SK-N-SH treated with all-trans-retinoic acid at 6 μM for 48 hours (cell line): ENCODE measurements around the gene MAPK12.

Experiments
- ARNTL ChIP-seq: fragments of 450-650 bp; formaldehyde crosslinking; IDR thresholded peaks from 2 replicates; pipeline ENCODE4 v1.5.0; 2020; ENCODE audit warnings: low read depth, mild to moderate bottlenecking, moderate library complexity, borderline replicate concordance
- GLIS3 ChIP-seq: fragments of 250-450 bp; sonication (Bioruptor Pico); IDR thresholded peaks from 2 replicates; pipeline ENCODE4 v1.5.0; 2020; ENCODE audit warnings: mild to moderate bottlenecking, moderate library complexity
- PPARA ChIP-seq: fragments of 250-450 bp; sonication (Bioruptor Pico); IDR thresholded peaks from 2 replicates; pipeline ENCODE4 v1.5.0; 2020; ENCODE audit warnings: mild to moderate bottlenecking, borderline replicate concordance
- RARB ChIP-seq: fragments of 250-450 bp; sonication (Bioruptor Pico); IDR thresholded peaks from 2 replicates; pipeline ENCODE4 v1.8.0; 2021; ENCODE audit warnings: mild to moderate bottlenecking, moderate library complexity
- TCF4 ChIP-seq: fragments of 250-450 bp; sonication (Bioruptor Pico); IDR thresholded peaks from 2 replicates; pipeline ENCODE4 v1.8.0; 2021; ENCODE audit warnings: mild to moderate bottlenecking, moderate library complexity, borderline replicate concordance
- TOX ChIP-seq: fragments of 250-450 bp; sonication (Bioruptor Pico); IDR thresholded peaks from 2 replicates; pipeline ENCODE4 v1.8.0; 2021; ENCODE audit warnings: mild to moderate bottlenecking, moderate library complexity, borderline replicate concordance
- ZNF565 ChIP-seq: fragments of 450-650 bp; formaldehyde crosslinking; conservative IDR thresholded peaks from 2 replicates; pipeline ENCODE4 v1.5.0; 2020; ENCODE audit warnings: low read depth, mild to moderate bottlenecking, moderate library complexity
- TF ChIP-seq, protein P1 (sequence below): fragments of 250-450 bp; sonication (Bioruptor Pico); IDR thresholded peaks from 2 replicates; pipeline ENCODE4 v1.8.0; 2020; ENCODE audit warnings: mild to moderate bottlenecking, moderate library complexity, borderline replicate concordance
- TF ChIP-seq, protein P2 (sequence below): fragments of 250-450 bp; sonication (Bioruptor Pico); IDR thresholded peaks from 2 replicates; pipeline ENCODE4 v1.5.1; 2020; ENCODE audit warnings: low read depth, mild to moderate bottlenecking, moderate library complexity
- TF ChIP-seq, protein P3 (sequence below): fragments of 250-450 bp; sonication (Bioruptor Pico); IDR thresholded peaks from 2 replicates; pipeline ENCODE4 v1.8.0; 2021; ENCODE audit warnings: low read depth, mild to moderate bottlenecking, moderate library complexity, borderline replicate concordance

DNA sequence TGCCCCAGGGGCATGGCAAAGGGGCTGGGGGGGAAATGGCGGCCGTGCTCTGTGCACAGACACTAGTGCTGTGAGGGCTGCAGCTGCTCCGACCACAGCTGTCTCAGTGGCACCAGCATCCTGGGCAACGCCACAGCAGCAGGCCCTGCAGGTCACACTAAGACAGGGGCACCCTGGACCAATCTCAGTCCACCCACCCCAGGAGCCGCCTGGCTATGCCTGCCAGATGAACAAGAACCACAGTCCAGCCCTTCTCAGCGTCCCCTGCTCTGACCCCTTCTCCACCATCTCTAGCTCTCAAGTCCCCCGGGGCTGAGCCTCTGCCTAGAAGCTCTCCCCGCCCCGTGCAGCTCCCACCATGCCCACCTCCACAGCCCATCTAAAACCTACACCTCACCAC is 33.1 kb downstream of the MAPK12 start:
- TF ChIP-seq ARNTL (CRISPR knock-in tag): no peak
- TF ChIP-seq, protein P1, sequence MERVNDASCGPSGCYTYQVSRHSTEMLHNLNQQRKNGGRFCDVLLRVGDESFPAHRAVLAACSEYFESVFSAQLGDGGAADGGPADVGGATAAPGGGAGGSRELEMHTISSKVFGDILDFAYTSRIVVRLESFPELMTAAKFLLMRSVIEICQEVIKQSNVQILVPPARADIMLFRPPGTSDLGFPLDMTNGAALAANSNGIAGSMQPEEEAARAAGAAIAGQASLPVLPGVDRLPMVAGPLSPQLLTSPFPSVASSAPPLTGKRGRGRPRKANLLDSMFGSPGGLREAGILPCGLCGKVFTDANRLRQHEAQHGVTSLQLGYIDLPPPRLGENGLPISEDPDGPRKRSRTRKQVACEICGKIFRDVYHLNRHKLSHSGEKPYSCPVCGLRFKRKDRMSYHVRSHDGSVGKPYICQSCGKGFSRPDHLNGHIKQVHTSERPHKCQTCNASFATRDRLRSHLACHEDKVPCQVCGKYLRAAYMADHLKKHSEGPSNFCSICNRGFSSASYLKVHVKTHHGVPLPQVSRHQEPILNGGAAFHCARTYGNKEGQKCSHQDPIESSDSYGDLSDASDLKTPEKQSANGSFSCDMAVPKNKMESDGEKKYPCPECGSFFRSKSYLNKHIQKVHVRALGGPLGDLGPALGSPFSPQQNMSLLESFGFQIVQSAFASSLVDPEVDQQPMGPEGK (CRISPR knock-in tag): no peak
- TF ChIP-seq ZNF565 (CRISPR knock-in tag): no peak
- no peak for TF ChIP-seq TOX
- TF ChIP-seq PPARA (CRISPR knock-in tag): no peak
- no peak for TF ChIP-seq RARB (CRISPR knock-in tag)
- no peak for TF ChIP-seq TCF4 (CRISPR knock-in tag)
- TF ChIP-seq, protein P2, sequence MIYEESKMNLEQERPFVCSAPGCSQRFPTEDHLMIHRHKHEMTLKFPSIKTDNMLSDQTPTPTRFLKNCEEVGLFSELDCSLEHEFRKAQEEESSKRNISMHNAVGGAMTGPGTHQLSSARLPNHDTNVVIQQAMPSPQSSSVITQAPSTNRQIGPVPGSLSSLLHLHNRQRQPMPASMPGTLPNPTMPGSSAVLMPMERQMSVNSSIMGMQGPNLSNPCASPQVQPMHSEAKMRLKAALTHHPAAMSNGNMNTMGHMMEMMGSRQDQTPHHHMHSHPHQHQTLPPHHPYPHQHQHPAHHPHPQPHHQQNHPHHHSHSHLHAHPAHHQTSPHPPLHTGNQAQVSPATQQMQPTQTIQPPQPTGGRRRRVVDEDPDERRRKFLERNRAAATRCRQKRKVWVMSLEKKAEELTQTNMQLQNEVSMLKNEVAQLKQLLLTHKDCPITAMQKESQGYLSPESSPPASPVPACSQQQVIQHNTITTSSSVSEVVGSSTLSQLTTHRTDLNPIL: no peak
- TF ChIP-seq, protein P3, sequence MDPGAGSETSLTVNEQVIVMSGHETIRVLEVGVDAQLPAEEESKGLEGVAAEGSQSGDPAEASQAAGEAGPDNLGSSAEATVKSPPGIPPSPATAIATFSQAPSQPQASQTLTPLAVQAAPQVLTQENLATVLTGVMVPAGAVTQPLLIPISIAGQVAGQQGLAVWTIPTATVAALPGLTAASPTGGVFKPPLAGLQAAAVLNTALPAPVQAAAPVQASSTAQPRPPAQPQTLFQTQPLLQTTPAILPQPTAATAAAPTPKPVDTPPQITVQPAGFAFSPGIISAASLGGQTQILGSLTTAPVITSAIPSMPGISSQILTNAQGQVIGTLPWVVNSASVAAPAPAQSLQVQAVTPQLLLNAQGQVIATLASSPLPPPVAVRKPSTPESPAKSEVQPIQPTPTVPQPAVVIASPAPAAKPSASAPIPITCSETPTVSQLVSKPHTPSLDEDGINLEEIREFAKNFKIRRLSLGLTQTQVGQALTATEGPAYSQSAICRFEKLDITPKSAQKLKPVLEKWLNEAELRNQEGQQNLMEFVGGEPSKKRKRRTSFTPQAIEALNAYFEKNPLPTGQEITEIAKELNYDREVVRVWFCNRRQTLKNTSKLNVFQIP: no peak
- TF ChIP-seq GLIS3 (CRISPR knock-in tag): no peak
